ENCODE results near the gene MAS1L.

Gene MAS1L

DNA sequence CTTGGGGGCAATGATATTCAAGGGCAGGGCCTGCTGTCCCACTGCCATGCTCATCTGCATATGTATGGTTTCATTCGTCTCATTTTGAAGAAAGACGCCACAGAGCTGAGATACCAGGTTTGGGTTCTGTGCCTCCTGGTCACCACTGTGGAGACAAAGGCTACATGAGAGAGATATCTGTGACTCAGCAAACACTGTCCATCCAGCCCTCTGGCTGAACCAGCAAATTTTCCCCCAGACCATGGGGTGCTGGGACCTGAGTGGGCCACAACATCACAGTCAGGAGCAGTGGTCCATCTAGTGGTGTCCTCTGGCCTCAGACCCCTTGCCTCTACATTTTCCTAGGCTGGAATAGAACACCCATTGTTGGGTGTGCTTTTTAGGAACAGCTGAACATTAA is at the start of gene MAS1L:
Gene MAS1L, minus strand, starts transcription at position 297 of the 400 bp plus-strand sequence. Its CDS starts 54 bp downstream, at position 243.
- DNase-seq = no peak

DNA sequence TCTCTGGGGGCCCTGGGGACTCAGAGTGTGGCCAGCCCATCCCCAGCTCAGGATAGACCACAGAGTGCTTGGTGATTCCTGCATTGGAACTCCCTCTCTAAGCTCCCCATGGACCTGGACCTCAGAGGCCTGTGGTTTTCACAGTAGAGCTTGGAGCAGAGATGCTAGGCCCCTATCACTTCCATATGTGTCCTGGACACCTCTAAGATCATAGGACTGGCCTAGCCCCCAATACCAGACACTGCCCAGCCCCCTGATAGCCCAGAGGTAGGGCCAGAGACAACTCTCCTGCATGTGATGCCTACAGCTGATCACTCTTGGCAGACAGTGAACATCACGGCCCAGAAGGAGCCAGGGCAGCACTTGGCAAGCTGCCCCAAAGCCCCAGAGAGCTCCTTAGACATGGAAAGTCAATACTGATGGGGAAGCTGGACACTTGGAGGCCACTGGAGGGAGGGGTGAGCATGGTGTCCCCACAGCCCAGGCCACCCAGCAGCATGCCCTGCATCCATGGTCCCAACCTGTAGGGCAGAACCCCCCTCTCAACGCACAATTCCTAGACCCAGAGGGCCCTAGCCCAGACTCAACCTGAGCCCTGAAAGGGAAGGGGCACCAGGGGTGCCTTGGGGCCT is 44.7 kb upstream of the MAS1L start:
- DNase-seq = no peak

DNA sequence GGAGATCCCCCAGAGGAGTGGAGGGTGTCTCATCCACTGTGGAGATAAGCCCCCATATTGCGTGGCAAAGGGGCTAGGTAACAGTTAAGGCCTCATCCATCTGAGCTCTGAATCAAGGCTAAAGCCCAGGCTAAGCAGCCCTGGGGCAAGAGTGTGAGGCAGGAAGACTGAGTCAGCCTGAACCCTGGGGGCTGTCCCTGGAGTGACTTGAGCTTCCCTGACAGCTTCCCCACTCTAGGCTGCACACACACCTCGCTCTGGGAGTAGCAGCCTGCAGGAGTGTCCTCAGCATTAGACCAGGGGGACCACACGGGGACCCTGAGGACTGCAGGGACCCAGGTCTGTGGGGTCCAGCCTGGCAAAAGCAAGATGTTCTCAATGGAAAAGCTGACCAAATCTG is 43.9 kb upstream of the MAS1L start:
- DNase-seq = no peak

- no peak for DNase-seq
These were observed 43.0 kb upstream of the MAS1L start for GRCh38 chr6:29530671-29531310.

GRCh38 chr6:29529956-29530355 is 42.2 kb upstream of the MAS1L start:
- no peak for DNase-seq

- no peak for DNase-seq
These were observed 41.3 kb upstream of the MAS1L start for GRCh38 chr6:29528988-29529560.

DNA sequence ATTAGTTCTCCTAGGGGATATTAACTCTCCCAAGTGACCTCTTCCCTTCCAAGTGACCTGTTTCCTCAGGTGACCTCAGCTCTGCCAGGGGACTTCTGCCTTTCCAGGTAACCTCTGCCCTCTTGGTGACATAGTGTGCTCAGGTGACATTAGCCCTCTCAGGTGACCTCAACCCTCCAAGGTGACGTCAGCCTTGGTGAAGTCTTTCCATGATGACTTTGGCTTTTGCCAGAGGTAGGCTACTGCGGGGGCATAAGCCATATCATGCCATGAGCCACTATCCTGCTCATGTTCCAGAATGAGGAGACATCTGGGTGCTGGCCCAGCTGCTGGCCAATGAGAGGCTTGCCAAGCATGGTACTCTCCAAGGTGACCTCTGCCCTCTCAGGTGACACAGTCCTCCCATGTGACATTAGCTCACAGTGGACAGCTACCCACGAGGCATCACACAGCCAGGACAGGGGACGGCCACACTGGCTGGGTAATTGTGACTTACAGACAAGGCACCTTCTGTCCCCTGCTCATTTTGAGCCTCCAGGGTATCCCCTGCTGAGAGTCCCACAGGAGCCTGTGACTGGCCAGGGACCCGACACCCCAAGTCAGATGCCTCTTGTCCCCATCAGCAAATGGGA is 40.7 kb upstream of the MAS1L start:
- no peak for DNase-seq

- no peak for DNase-seq
These were observed 39.8 kb upstream of the MAS1L start for GRCh38 chr6:29527564-29527963.

- DNase-seq = no peak
These were observed 39.4 kb upstream of the MAS1L start for GRCh38 chr6:29527126-29527525.

- no peak for DNase-seq
These were observed 37.5 kb upstream of the MAS1L start for GRCh38 chr6:29525311-29525639.

DNA sequence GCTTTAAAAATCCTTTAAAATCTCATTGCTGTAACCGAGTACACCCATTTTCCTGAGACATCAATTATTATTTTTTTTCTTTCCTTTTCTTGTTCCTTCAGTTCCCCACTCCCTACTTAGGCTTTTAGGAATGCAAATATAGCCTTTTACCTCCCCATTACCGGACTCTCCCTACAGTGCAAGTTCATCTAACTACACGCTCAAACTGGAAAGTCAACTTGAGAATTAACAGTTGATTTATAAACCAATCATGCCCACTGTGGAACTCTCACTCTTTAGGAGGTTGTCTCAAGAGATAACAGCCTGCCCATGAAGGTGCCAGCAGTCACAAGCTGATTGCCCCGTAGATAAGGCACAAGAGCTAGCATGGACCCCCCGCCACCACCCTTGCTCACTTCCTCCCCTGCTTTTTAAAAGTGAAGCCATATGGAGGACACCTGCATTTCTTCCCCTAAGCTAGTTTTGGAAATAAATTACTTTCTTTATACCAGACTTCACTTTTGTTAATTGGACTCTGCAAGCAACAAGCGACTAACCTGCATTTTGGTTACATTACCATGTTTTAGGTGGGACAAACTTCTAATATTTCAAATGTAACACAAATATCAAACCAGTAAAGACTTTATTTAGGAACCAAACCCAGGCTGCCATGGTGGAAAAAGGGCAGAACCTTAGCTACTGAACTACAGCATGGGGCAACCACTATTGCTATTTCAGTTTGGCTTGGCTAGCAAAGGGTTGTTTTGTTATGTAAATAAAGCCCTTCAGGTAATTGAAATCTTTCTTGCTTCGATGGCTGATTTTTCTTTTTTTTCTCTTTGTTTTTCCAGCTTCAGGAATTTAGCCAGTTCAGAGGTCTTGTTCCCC is 36.9 kb upstream of the MAS1L start:
- DNase-seq = no peak

- no peak for DNase-seq
These were observed 36.3 kb upstream of the MAS1L start for GRCh38 chr6:29524044-29524443.

- no peak for DNase-seq
These were observed 34.5 kb upstream of the MAS1L start for GRCh38 chr6:29522227-29522626.

- no peak for DNase-seq
These were observed 33.4 kb upstream of the MAS1L start for GRCh38 chr6:29521006-29521680.

- no peak for DNase-seq
These were observed 32.5 kb upstream of the MAS1L start for GRCh38 chr6:29520232-29520631.

DNA sequence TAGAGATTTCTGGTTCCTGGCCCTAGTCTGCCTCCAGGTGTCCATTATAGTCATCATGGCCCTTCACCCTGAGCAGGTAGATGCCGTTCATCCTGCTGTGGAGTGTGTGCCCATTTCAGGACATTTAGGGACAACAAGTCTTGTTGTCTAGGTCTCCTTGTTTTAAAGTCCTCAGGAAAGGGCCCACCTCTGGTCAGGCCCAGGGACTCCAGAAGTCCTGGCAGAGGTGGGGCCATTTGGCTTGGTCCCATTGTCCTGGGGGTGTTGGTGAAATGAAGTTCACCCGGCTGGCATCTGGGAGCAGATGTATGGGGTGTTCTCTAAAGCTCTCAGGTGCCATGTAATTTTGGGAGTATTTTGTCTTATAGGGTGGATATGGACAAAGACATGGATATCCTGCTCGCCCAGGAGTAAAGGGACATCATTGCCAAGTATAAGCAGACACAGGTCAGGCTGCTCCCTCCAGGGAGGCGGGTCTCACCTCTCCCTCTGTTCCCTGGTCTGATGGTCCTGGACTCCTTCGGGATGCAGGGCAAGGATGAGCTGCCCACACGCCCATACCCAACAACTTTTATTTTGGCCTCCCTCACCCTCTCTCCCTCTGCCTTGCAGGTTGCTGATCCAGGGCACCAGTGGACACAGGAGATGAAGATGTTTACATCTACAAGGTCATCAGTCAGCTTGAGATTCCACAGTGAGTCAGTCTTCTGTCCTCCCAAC is 31.7 kb upstream of the MAS1L start:
- DNase-seq = no peak

DNA sequence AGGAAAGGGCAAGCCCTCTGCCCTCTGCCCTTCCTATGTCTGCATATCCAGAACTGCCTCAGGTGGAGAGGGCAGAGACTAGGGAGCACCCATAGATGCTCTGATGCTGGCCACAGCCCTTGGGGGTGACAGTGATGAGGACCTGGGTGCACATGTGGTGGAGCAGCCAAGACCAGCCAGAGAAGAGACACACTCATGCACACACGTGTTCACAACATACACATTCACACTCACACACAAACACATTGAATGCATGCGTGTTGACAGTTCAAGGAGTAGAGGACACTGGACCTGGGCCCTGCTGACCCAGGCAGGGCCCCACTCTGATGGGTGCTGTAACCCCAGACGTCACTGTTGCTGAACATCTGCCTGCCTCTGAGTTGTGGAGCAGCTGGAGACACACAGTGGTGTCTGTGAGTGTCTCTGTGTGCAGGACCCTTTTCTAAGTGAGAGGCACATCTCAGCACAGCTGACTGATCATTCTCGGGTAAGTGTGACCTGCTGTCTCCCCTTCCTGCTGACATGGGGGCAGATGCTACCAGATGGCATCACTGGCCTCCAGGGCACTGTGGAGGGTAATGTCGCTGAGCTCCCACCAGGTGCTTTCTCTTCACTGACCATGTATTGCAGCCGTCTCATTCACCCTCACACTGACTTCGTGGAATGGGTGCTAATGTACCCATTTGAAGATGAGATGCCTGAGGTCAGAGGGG is 30.1 kb upstream of the MAS1L start:
- no peak for DNase-seq

GRCh38 chr6:29517245-29517644 is 29.5 kb upstream of the MAS1L start:
- no peak for DNase-seq

DNA sequence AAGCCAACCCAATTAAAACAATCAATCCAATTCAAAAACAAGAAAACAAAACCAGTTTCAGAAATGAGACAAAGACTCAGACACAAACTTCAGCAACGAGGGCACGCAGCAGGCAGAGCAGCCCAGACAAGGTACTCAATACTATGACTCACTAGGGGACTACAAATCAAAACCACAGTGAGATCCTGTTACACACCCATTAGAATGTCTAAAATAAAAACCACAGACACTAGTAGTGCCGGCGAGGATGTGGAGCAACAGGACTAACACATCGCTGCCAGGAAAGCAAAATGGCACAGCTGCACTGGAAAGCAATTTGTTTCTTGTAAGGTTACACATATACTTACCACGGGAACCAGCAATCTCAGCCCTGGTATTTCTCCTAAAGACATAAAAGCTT is 28.4 kb upstream of the MAS1L start:
- no peak for DNase-seq

GRCh38 chr6:29510746-29511300 is 23.1 kb upstream of the MAS1L start:
- DNase-seq = no peak

DNA sequence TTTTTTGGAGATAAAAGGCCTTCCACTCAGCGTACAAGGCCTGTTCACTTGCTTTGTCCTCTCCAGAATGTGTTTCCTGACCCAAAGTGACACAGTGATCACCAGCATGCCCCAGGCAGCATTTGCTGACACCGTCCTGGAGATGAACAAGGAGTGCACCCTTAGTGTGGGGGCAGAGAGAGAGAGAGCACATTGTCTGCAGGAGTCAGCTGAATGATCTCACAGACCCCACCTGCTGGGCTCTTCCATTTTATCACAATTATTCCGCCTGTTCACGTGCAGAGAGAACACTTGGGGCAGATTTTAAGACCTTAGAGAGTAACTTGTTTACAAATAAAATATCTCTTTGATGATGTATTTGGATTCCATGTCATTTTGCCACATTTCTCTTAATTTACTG is 22.4 kb upstream of the MAS1L start:
- no peak for DNase-seq

All from NCI-H1092 (cell line).